ENCODE results near the gene TMEM89. TPM values are rescaled to one million over a fixed set of nuclear protein-coding genes. Genes with fewer than 3 reads are reported as not detected.

TMEM89 gene
- total RNA-seq, 1 donor from 2014 or later = not detected

DNA sequence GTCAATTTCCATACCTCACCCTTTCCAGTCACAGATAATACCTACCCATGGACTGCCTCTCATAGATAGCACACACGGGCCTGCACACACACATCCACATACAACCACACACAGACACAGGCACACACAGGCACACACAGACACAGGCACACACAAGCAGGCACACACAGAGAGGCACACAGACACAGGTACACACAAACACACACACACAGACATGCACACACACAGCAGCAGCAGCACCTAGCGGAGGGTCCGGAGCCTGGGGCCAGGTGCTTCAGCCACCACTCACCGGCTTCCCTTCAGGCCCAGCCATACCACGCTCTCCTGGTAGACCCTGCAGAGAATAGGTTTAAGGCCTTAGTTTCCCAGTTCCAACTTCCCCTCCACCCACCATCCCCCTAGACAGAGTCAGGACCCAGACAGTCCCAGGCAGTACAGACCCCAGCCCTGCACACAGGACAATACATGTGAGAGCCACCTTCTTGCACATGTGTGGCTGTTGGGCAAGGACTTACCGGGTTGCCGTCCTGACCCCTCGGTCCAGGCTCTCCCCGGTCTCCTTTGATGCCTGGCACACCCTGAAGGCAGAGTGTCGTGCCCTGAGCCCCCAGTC, 47.5 kb downstream of the TMEM89 start:
- Mint-ChIP-seq H3K27me3 (ENCODE audit: insufficient read depth, low read depth) (peaks cover 5% of the 10 kb centered on the region), H3K4me3 (peak overlapping the region; percentile 56), H3K9me3 (no peaks in the 10 kb centered on the region), H3K36me3 (peaks cover 12% of the 10 kb centered on the region), H3K4me1 (no peaks in the 10 kb centered on the region), H3K27ac (peak overlapping the region; percentile 97)
- Histone ChIP-seq H3K4me1 (no peaks in the 10 kb centered on the region), H2AFZ (replicated peaks) (no peak overlapping the region), H3K36me3 (no peaks in the 10 kb centered on the region), H3K9me3 (ENCODE audit: low read depth) (no peaks in the 10 kb centered on the region), H3K79me2 (ENCODE audit: low read depth) (no peaks in the 10 kb centered on the region), H3K27me3 (no peaks in the 10 kb centered on the region), H3F3A (ENCODE audit: low read depth) (no peaks in the 10 kb centered on the region), H4K20me1 (ENCODE audit: low read depth) (no peaks in the 10 kb centered on the region), H3K27ac (no peak overlapping the region), H3K9ac (no peak overlapping the region), H3K4me2 (no peak overlapping the region), H3K4me3 (no peak overlapping the region)
- TF ChIP-seq EZH2phosphoT487 (IDR thresholded peaks at IDR 0.05) (no peak), EZH2 (IDR thresholded peaks at IDR 0.05) (no peak)
- TF ChIP-seq, protein P1, sequence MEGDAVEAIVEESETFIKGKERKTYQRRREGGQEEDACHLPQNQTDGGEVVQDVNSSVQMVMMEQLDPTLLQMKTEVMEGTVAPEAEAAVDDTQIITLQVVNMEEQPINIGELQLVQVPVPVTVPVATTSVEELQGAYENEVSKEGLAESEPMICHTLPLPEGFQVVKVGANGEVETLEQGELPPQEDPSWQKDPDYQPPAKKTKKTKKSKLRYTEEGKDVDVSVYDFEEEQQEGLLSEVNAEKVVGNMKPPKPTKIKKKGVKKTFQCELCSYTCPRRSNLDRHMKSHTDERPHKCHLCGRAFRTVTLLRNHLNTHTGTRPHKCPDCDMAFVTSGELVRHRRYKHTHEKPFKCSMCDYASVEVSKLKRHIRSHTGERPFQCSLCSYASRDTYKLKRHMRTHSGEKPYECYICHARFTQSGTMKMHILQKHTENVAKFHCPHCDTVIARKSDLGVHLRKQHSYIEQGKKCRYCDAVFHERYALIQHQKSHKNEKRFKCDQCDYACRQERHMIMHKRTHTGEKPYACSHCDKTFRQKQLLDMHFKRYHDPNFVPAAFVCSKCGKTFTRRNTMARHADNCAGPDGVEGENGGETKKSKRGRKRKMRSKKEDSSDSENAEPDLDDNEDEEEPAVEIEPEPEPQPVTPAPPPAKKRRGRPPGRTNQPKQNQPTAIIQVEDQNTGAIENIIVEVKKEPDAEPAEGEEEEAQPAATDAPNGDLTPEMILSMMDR (IDR thresholded peaks at IDR 0.05) = no peak
- DNase-seq (ENCODE audit: low spot score) = no peak

DNA sequence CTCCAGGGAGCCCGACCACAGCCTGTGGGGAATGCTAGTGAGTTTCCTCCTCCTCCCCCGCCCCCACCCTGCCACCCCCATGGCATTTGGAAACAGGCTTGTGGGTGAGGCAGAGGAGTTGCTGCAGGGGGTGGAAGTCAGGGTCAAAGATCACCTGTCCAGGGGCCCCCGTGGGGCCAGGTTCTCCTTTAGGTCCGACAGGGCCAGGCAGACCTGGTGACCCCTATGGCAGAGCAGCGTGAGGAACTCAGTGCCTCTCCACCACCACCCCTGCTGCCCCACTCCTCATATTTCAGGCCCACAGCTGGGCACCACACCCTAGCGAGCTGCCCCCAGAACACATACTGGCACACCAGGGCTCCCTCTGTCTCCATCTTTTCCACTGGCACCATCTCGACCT, 49.1 kb downstream of the TMEM89 start:
- Histone ChIP-seq H3K9ac (no peak overlapping the region), H3K79me2 (ENCODE audit: low read depth) (no peaks in the 10 kb centered on the region), H3K27ac (no peak overlapping the region), H3F3A (ENCODE audit: low read depth) (no peaks in the 10 kb centered on the region), H3K27me3 (no peaks in the 10 kb centered on the region), H3K4me2 (no peak overlapping the region), H3K9me3 (ENCODE audit: low read depth) (no peaks in the 10 kb centered on the region), H3K36me3 (no peaks in the 10 kb centered on the region), H4K20me1 (ENCODE audit: low read depth) (no peaks in the 10 kb centered on the region), H3K4me1 (no peaks in the 10 kb centered on the region), H2AFZ (replicated peaks) (no peak overlapping the region), H3K4me3 (no peak overlapping the region)
- no peak for TF ChIP-seq EZH2phosphoT487 (IDR thresholded peaks at IDR 0.05)
- TF ChIP-seq EZH2 (IDR thresholded peaks at IDR 0.05) = no peak
- TF ChIP-seq, protein P1 (IDR thresholded peaks at IDR 0.05) = no peak
- Mint-ChIP-seq H3K27me3 (ENCODE audit: insufficient read depth, low read depth) (peaks cover 5% of the 10 kb centered on the region), H3K4me3 (no peak overlapping the region), H3K9me3 (no peaks in the 10 kb centered on the region), H3K36me3 (peaks cover 11% of the 10 kb centered on the region), H3K4me1 (no peaks in the 10 kb centered on the region), H3K27ac (no peak overlapping the region)
- no peak for DNase-seq (ENCODE audit: low spot score)

DNA sequence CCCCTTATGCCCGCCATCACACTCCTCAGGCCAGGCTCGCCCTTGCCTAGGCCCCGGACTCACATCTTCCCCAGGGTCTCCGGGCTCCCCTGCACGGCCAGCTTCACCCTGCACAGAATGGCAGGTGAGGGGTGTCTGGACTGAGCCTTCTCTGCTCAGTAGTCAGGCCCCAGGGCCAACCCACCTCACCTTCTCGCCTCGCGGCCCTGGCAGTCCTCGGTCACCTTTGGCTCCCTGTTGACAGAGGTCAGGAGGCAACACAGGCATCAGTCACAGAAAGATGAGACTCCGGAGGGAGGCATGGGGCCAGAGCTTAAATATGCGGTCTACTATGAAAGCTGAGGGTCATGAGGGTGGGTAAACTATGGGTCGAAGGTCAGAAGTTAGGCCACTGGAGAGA, 49.6 kb downstream of the TMEM89 start:
- H3K27me3 ChIP-seq = no peaks in the 10 kb centered on the region
- H3K9ac ChIP-seq = no peak overlapping the region
- no peak overlapping the region for H2AFZ ChIP-seq (replicated peaks)
- no peak overlapping the region for H3K4me3 ChIP-seq
- no peaks in the 10 kb centered on the region for H3K9me3 ChIP-seq (ENCODE audit: low read depth)
- H3K4me2 ChIP-seq = no peak overlapping the region
- H4K20me1 ChIP-seq (ENCODE audit: low read depth) = no peaks in the 10 kb centered on the region
- no peaks in the 10 kb centered on the region for H3K4me1 ChIP-seq
- no peaks in the 10 kb centered on the region for H3K36me3 ChIP-seq
- TF ChIP-seq EZH2phosphoT487 (IDR thresholded peaks at IDR 0.05) (no peak), EZH2 (IDR thresholded peaks at IDR 0.05) (no peak)
- TF ChIP-seq, protein P1 (IDR thresholded peaks at IDR 0.05) = no peak
- H3K27ac ChIP-seq = no peak overlapping the region
- Mint-ChIP-seq H3K4me3 (no peak overlapping the region), H3K9me3 (no peaks in the 10 kb centered on the region), H3K27ac (peak overlapping the region; percentile 79), H3K27me3 (ENCODE audit: insufficient read depth, low read depth) (peaks cover 5% of the 10 kb centered on the region), H3K4me1 (no peaks in the 10 kb centered on the region), H3K36me3 (peaks cover 9% of the 10 kb centered on the region)
- H3K79me2 ChIP-seq (ENCODE audit: low read depth) = no peaks in the 10 kb centered on the region
- no peaks in the 10 kb centered on the region for H3F3A ChIP-seq (ENCODE audit: low read depth)
- no peak for DNase-seq (ENCODE audit: low spot score)

MicroRNAs encoded within 50 kb of the gene (microRNA counts, 767-probe panel; counts per million panel counts)
- 460 counts per million, percentile 90 among the panel's probes with 10 or more counts for microRNA hsa-miR-711

Small RNA genes lying within 50 kb of the gene (microRNA-seq; reads per million reads assigned to microRNA genes)
- gene MIR4793 (not detected), gene MIR711 (not detected)

Other genes with a start within 250 kb of the TMEM89 start
- 0.82 and 1.4 TPM in 2 replicates for gene FBXW12, start 249.6 kb downstream of the TMEM89 start, total RNA-seq (ENCODE audit: low replicate concordance)
- 53.6 and 142 TPM in 2 replicates for gene PLXNB1, start 191.7 kb downstream of the TMEM89 start, total RNA-seq (ENCODE audit: low replicate concordance)
- 13.9 and 22.0 TPM in 2 replicates for gene CCDC51, start 181.7 kb downstream of the TMEM89 start, total RNA-seq (ENCODE audit: low replicate concordance)
- gene TMA7, start 181.5 kb downstream of the TMEM89 start, total RNA-seq (ENCODE audit: low replicate concordance) = 472 and 510 TPM in 2 replicates
- gene ATRIP, start 175.0 kb downstream of the TMEM89 start, total RNA-seq (ENCODE audit: low replicate concordance) = 8.3 and 11.8 TPM in 2 replicates
- 54.8 and 133 TPM in 2 replicates for gene SHISA5, start 117.6 kb downstream of the TMEM89 start, total RNA-seq (ENCODE audit: low replicate concordance)
- 59.5 and 102 TPM in 2 replicates for gene PFKFB4, start 65.0 kb downstream of the TMEM89 start, total RNA-seq (ENCODE audit: low replicate concordance)
- 0.34 TPM in 1 of 2 replicates, not detected in the other for gene UCN2, start 58.0 kb downstream of the TMEM89 start, total RNA-seq (ENCODE audit: low replicate concordance)
- 3.0 and 13.3 TPM in 2 replicates for gene COL7A1, start 26.4 kb downstream of the TMEM89 start, total RNA-seq (ENCODE audit: low replicate concordance)
- 240 and 246 TPM in 2 replicates for gene UQCRC1, start 12.1 kb downstream of the TMEM89 start, total RNA-seq (ENCODE audit: low replicate concordance)
- 42.5 and 78.9 TPM in 2 replicates for gene SLC26A6, start 13.7 kb upstream of the TMEM89 start, total RNA-seq (ENCODE audit: low replicate concordance)
- gene CELSR3, start 41.1 kb upstream of the TMEM89 start, total RNA-seq (ENCODE audit: low replicate concordance) = 9.9 and 22.3 TPM in 2 replicates
- 32.8 and 69.1 TPM in 2 replicates for gene NCKIPSD, start 64.1 kb upstream of the TMEM89 start, total RNA-seq (ENCODE audit: low replicate concordance)
- gene IP6K2, start 95.5 kb upstream of the TMEM89 start, total RNA-seq (ENCODE audit: low replicate concordance) = 130 and 186 TPM in 2 replicates
- 21.6 and 25.0 TPM in 2 replicates for gene PRKAR2A, start 226.1 kb upstream of the TMEM89 start, total RNA-seq (ENCODE audit: low replicate concordance)